ENCODE data around the gene DNAJC7.

GRCh38 chr17:41968676-41969075 is 48.6 kb downstream of the DNAJC7 start:
- TF ChIP-seq CTCF (IDR thresholded peaks at IDR 0.05; ENCODE audit: insufficient read depth, low read length) (no peak), POLR2AphosphoS5 (IDR thresholded peaks at IDR 0.05; ENCODE audit: low read depth) (no peak), REST (IDR thresholded peaks at IDR 0.05; ENCODE audit: insufficient replicate concordance, low read depth) (no peak), SPI1 (IDR thresholded peaks at IDR 0.05; ENCODE audit: borderline replicate concordance, low read depth) (no peak)

Data from HL-60 (cell line).